LHCN-M2 (cell line): ENCODE measurements around the gene MT1H. TPM values are rescaled to one million over a fixed set of nuclear protein-coding genes. Genes with fewer than 3 reads are reported as not detected.
"Not testable (repeated sequence)": the region's sequence is repeated elsewhere in the genome, so short reads cannot be mapped to it uniquely, and the experiment has no call there.

Experiments
- DNase-seq: peaks from one replicate; pipeline ENCODE4 v3.0.0-alpha.2; 2012; ENCODE audit warnings: low read depth
- total RNA-seq: library from RNA; depleted of rRNA; stranded (reverse); fragments of >200 nt; gene quantifications from 2 replicates; pipeline ENCODE4 v1.2.3, GENCODE V29; 2014

The MT1H gene
- total RNA-seq, 1 experiment from 2014 or later = not detected

DNA sequence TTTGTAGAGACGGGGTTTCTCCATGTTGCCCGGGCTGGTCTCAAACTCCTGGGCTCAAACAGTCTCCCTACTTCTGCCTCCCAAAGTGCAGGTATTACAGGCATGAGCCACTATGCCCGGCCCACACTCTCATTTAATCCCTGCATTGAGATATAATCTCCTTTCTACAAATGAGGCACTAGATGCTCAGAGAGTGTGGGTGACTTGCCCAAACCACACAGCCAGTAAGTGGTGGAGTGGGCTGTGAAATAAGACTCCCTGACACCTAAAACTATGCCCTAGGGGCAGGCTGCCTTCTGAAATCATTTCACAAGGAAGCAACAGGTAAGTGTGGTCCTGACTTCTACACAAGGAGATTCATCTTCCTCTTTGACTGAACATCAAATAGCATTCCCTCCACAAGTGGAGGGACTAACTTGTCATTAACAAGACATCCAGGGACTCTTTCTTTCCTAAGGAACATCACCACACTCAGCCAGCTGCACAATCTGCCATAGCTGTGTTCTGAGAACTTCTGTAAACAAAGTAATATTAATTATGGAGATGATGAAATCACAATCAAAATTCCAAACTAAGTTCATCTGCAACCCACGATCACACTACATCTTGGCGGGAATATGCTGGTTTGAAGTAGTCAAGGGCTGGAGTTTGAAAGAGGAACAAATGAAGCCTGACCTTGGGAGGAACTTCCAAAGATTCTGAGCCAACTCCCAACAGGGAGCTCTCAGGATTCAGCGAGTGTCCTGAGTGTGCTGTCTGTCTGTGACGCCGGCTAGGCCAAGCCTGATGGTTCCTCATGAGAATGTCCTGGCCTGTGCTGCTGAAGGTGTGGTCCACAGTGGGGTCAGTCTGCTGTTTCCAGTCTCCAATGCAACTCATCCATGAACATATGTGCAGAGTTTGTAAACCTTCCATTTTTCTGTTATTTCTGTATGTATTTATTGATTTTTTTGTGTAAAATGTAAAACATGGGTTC lies 4.0 kb upstream of the MT1H start:
- not testable (repeated sequence) for DNase-seq

DNA sequence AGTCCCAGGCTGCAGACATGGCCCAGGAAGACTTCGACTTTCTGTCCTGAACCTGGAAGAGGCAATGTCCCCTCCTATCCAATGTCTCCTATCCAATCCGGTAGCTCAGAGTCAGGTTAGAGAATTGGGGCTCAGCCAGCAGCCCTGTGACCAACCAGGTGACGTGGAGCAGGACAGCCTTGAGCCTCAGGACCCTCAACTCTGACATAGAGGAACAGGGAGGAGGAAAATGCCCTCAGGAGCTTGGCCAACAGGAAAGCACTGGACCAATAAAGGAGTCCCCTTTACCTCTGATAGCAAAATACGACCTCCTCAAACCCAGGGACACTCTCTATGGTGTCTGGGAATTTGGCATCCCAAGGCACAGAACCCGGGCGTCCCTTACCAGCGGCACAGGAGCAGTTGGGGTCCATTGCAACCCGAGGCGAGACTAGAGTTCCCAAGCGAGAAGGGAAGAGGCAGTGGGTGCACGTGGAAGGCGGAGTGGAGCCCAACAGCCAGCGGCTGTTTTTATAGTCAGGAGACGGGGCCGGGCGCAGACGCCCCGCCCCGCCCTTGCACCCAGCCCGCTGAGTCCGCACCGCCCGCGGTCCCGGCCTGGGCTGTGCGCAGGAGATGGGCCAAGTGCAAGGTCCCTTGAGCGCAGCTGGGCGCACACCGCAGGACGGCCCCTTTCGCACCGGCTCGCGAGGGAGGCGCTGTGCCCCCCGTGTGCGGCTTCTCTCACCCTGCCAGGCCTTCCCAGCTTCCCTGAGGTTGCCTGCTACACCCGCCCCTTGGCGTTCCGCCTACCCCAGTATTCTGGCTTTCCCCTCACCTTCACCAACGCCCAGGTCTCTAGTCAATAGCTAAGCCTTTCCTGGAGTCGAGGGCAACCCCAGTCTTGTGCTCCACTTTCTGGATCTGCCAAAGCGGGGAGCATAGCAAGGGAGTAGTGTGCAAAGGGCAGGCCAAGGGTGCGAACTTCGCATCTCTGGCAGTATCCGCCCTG lies 1.7 kb upstream of the MT1H start, which contains the start of gene MT1G:
Gene MT1G, minus strand, starts transcription at position 485 of the 991 bp plus-strand sequence. Its CDS starts 72 bp downstream, at position 413.
- no peak for DNase-seq

DNA sequence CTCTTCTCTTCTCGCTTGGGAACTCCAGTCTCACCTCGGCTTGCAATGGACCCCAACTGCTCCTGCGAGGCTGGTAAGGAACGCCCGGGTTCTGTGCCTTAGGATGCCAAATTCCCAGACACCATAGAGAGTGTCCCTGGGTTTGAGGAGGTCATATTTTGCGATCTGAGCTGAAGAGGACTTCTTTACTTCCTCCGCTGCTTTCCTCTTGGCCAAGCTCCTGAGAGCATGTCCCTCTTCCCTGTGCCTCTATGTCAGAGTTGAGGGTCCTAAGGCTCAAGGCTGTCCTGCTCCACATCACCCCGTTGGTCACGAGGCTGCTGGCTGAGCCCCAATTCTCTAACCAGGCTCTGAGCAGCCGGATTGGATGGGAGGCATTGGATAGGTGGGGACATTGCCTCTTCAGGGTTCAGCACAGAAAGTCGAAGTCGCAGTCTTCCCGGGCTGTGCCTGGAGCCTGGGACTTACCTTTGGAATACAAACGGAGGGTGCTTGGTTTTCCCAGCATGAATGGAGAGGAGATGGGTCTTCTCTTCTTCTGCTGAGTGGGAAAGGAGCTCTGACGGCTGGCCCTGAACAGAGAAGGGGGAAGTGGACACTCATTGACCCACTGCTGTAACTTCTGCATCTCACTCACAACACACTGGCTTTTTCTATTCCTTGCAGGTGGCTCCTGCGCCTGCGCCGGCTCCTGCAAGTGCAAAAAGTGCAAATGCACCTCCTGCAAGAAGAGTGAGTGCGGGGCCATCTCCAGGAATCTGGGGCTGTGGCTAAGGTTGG lies 416 bp downstream of the MT1H start:
- DNase-seq = no peak

DNA sequence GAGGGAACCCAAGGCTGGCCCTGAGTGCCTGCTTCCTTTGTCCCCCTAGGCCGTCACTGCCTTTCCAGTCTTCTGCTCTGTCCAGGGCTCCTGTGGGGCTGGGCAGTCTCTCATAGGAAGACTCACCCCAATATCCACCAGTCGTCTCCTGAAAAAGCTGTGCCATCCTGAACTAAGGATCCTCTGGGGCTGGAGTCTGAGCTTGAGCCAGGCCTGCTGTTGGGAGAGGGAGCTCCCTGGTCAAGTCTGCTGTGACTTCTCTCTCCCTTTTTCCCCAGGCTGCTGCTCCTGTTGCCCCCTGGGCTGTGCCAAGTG lies 963 bp downstream of the MT1H start:
- no peak for DNase-seq

DNA sequence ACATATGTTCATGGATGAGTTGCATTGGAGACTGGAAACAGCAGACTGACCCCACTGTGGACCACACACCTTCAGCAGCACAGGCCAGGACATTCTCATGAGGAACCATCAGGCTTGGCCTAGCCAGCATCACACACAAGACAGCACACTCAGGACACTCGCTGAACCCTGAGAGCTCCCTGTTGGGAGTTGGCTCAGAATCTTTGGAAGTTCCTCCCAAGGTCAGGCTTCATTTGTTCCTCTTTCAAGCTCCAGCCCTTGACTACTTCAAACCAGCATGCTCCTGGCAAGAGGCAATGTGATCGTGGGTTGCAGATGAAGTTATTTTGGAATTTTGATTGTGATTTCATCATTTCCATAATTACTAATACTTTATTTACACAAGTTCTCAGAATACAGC lies 2.1 kb downstream of the MT1H start:
- DNase-seq = not testable (repeated sequence)

DNA sequence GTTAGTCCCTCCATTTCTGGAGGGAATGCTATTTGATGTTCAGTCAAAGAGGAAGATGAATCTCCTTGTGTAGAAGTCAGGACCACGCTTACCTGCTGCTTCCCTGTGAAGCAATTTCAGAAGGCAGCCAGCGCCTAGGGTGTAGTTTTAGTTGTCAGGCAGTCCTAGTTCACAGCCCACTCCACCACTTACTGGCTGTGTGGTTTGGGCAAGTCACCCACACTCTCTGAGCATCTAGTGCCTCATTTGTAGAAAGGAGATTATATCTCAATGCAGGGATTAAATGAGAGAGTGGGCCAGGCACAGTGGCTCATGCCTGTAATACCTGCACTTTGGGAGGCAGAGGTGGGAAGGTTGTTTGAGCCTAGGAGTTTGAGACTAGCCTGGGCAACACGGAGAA lies 2.6 kb downstream of the MT1H start:
- not testable (repeated sequence) for DNase-seq

DNA sequence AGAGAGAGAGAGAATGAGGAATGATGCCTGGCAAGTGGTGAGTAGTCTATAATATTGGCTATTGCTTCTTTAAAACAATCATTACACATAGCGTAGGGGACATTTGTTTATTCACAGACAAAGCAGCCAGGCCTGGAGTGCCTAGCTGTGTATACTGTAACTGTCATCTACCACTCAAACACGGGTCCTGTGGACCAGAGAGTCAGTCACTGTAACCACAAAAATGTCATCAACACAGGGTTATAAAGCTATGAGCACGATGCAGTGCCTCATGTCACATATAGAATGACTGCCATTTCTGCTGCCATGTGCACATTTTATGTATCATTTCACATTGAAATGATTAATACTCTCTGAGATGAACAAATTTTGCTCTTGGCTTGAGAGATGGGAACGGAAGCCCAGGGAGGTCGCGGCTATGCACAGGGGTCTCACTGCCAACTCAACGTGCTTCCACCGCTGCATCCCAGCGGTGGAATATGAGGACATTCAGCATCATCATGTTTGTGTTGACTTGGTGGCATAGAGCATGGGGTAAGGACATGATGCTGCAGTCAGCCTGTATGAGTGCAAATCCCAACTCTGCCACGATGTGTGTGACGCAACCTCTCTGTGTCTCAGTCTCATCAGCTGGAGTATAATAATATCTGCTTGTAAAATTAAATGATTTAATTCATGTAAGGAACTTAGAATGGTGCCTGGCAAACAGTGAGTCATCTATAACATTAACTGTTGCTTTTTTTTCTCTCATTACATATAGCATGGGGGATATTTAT lies 3.3 kb downstream of the MT1H start:
- no peak for DNase-seq

DNA sequence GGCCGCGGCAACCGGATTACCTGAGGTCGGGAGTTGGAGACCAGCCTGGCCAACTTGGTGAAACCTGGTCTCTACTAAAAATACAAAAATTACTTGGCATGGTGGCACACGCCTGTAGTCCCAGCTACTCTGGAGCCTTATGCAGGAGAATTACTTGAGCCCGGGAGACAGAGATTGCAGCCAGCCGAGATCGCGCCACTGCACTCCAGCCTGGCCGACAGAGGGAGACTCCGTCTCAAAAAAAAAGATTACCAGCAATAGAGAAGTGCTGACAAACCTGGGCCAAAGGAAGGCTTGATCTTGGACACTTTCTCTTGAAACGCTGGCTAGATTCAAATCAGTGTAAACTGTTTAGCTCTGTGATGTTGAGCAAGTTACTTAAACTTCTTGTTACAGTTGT lies 4.3 kb downstream of the MT1H start:
- no peak for DNase-seq

DNA sequence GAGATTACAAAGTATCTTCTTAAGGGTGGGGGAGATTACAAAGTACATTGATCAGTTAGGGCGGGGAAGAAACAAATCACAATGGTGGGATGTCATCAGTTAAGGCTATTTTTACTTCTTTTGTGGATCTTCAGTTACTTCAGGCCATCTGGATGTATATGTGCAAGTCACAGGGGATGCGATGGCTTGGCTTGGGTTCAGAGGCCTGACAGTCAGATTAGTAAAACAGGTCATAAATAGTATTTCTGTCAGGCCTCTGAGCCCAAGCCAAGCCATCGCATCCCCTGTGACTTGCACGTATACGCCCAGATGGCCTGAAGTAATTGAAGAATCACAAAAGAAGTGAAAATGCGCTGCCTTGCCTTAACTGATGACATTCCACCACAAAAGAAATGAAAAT lies 5.0 kb downstream of the MT1H start:
- not testable (repeated sequence) for DNase-seq

DNA sequence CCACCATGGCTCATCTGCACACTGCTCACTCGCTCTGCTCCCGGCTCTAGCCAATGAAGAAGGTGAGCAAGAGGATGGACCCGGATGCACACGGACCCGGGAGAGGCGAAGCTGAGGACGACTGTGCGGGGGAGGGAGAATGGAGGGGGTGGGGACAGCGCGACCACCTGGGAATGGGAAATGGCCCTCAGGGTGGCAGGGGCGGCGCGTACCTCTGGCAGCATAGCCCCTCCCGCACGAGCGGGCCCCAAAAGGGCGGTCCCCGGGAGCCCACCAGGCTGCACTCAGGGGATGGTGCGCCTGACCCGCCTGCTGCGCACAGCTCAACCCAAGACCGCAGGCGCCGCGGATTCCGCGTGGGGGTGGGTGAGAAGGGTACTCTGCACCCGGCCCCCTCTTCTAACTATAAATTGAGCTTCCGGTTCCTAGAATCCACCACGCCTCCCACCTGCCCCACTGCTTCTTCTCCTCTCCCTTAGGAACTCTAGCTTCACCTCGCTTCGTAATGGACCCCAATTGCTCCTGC lies 6.1 kb downstream of the MT1H start:
- DNase-seq = no peak

DNA sequence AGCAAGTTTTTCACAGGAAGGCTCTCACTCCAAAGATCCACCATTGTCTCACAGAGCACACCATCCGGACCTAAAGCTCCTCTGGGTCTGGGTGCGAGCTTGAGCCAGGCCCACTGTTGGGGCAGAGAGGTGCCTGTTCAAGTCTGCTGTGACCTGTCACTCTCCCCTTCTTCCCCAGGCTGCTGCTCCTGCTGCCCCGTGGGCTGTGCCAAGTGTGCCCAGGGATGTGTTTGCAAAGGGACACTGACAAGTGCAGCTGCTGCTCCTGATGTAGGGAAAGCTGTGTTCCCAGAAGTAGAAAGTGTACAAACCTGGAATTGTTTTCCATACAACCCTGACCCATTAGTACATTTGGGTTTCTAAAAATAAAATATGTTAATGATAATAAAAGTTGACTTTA lies 7.9 kb downstream of the MT1H start:
- DNase-seq = no peak

DNA sequence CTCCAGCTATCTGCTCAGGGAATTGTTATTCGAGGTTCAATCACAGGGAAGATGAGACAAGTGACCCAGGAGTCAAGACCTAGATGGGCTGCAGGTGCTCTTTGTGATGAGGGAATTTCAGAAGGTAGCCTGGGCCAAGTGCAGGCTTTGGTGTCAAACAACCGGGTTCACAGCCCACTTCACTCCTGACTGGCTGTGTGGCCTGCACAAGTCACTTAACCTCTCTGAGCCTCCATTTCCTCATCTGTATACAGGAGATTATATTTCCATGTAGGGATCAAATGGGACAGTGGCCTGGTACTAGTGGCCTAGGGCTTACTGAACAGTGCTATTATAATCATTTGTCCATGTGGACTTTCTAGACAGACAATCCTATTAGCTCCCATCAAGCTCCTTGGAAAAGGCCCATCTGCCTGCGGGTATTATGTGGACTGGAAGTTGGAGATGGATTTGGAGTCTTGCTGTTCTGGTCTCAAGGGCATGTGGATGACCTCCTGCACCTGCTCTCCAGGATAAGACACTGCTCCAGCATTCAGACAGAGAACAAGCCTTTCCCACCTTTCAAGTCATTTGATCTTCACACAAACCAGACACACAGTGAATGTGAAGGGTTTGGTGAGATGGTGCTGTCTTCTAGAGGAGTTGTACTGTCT lies 9.6 kb downstream of the MT1H start:
- no peak for DNase-seq

DNA sequence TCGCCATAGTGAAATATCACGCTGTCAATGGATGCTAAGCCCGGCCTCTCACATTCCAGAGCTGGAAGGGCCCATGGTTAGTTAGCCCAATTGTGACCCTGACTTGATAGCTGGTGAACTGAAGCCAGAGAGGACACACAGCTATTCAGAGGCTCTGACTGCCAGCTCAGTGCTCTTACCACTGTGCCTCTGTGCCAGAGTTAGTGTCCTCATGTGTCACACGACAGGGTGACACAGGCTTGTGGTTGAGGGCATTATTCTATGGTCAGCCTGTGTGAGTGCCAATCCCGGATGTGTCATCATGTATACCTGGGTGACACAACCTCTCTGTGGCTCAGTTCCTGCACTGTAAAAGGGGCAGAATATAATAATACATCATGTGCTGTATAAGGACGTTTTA lies 10.2 kb downstream of the MT1H start:
- DNase-seq = peak; percentile 20

DNA sequence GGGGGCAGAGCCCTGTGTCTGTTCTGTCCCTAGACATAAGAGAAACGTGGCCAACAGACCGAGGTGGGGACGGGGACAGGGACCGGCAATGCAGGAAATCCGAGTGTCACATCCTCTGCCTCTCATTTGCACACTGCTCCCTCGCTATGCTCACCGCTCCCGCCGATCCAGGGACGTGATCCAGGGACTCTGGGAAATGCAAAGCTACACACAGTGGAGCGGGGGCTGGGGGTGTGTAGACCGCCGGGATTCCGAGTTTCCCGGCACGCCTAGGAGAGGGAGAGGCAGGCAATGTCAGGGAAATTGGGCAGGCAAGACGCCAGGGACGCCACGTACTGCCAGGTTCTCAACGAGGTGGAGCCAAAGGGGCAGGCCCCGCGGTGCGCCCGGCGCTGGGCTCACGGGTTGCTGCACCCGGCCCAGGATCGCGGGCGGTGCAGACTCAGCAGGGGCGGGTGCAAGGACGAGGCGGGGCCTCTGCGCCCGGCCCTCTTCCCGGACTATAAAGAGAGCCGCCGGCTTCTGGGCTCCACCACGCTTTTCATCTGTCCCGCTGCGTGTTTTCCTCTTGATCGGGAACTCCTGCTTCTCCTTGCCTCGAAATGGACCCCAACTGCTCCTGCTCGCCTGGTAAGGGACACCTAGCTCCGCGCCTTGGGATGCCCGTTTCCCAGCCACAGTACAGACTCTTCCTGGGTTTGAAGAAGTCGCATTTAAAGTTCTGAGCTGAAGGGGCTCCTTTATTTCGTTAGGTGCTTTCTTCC lies 12.5 kb downstream of the MT1H start, which contains the start of gene MT1X:
Gene MT1X, plus strand, starts transcription at position 532 of the 764 bp plus-strand sequence. Its CDS starts 71 bp downstream, at position 603.
- DNase-seq = peak; percentile 89

DNA sequence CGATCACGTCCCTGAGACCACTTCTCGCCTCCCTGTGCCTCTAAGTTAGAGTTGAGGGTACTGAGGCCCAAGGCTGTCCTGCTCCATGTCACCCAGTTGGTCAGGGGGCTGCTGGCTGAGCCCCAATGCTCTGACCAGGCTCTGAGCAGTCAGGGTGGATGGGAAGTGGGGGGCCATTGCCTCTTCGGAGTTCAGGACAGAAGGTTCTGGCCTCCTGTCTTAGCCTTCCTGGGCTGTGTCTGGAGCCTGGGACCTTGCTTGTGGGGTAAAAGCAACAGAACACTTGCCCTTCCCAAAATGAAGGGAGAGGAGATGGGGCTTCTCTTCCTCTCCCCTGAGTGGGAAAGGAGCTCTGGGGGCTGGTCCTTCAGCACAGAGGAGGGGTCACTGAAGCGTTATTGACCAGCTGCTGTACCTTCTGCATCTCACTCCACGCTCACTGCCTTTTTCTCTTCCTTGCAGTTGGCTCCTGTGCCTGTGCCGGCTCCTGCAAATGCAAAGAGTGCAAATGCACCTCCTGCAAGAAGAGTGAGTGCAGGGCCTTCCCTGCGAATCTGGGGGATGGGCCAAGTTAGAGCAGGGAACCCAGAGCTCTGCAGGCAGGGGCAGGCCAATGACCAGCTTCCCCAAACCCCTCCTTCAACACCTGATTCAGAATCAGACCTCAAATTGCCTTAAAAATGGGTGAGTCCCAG lies 13.2 kb downstream of the MT1H start:
- DNase-seq = no peak

DNA sequence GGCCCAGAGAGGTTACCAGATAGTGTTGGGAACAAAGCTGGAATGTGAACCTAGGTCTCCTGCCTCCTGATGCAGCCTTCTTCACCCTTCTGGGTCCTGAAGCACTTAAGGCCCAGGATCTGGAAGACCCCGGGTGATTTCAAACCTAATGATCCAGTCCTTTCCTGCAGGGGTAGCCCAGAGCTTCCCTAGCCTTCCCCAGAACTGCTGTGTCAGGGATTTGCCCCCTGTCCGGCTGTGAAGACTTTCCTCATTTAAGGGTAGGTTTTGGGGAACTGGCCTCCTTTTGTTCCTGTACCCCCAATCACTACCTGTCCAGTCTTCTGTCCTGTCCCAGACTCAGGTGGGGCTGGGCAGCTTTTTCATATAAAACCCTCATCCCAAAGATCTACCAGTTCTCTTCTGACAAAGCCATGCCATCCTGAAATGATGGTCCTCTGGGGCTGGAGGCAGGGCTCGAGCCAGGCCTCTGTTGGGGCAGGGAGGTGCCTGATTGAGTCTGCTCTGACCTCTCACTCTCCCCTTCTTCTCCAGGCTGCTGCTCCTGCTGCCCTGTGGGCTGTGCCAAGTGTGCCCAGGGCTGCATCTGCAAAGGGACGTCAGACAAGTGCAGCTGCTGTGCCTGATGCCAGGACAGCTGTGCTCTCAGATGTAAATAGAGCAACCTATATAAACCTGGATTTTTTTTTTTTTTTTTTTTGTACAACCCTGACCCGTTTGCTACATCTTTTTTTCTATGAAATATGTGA lies 14.0 kb downstream of the MT1H start:
- no peak for DNase-seq

DNA sequence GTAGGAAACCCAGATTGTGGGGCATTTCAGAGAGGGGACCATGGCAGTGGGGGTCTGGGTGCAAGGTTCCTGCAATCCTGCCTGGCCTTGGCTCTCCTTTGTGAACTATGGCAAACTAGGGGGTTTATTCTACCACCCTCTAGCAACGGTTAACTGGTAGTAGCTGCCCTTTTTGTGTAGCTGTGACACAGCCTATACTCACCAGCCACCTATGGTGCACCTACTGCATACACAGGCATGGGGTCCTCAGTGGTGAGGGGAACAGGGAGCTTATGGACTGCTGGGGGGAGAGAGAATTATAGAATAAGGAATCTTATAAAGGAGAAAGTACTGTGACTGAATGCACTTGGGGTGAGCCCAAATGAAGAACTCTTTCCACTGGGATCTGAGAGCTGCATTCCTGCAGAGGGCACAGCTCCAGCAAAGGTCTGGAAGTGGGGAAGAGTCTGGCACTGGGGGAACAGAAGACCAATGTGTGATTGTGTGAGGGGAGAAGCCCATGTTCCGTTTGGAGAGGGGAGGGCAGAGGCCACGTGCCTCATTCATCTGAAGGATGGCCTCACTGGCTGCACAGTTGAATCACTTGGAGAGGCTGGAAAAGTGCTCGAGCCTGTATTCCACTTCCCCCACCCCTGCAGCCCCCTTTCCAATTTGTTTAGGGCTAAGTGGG lies 14.8 kb downstream of the MT1H start:
- DNase-seq = no peak
